Panc1 (cell line): ENCODE data around the gene ZNF521. TPM values are rescaled to one million over a fixed set of nuclear protein-coding genes. Genes with fewer than 3 reads are reported as not detected.

Experiments used
- ATAC-seq: fragments of 200-7000 bp; cut with Tn5 transposase; 2 replicates; pipeline ENCODE4 v1.9.1; 2020; ENCODE audit warnings: mild to moderate bottlenecking, moderate library complexity
- BruUV-seq: library from RNA; stranded (reverse); fragments of 400-500 nt; replicated peaks from 2 replicates; lab custom pipeline; 2021; lab: Mats Ljungman, UMichigan
- CTCF ChIA-PET: fragments of 300-600 bp; sonication (Branson Sonifier 250); formaldehyde crosslinking; loops from one replicate; lab custom pipeline; 2022; ENCODE audit warnings: antibody characterized with exemption; lab: Charles Lee
- POLR2A ChIA-PET: fragments of 300-600 bp; sonication (Branson Sonifier 250); formaldehyde crosslinking; loops from one replicate; lab custom pipeline; 2022; ENCODE audit warnings: antibody characterized with exemption; lab: Charles Lee
- DNase-seq: peaks from one replicate; pipeline ENCODE4 v3.0.0-alpha.2; 2010; ENCODE audit warnings: low read depth, low spot score
- H3K27ac ChIP-seq: 2 replicates; pipeline ENCODE4 v1.5.1; 2011; ENCODE audit warnings: mild to moderate bottlenecking, low read length, inconsistent platforms
- H3K27me3 ChIP-seq: fragments of 200-500 bp; sonication (Bioruptor generic); 2 replicates; pipeline ENCODE4 v1.6.0; 2014; ENCODE audit warnings: low read length, inconsistent platforms; ENCODE audit not compliant: control insufficient read depth, insufficient read depth
- H3K36me3 ChIP-seq: fragments of 200-500 bp; sonication (Bioruptor generic); 2 replicates; pipeline ENCODE4 v1.5.1; 2014; ENCODE audit warnings: inconsistent platforms, mild to moderate bottlenecking, low read length, moderate library complexity; ENCODE audit not compliant: control insufficient read depth, insufficient read depth
- H3K4me1 ChIP-seq: 2 replicates; pipeline ENCODE4 v1.5.1; 2011; ENCODE audit warnings: inconsistent platforms, mild to moderate bottlenecking, low read length, moderate library complexity; ENCODE audit not compliant: control insufficient read depth, insufficient read depth
- H3K4me3 ChIP-seq, 2 experiments: 2 replicates each; pipeline ENCODE4 v1.5.1; 2011 to 2012; ENCODE audit warnings: low read depth in 2 of 2, low read length in 2 of 2, mild to moderate bottlenecking in 2 of 2, inconsistent platforms in 1 of 2, moderate library complexity in 1 of 2
- H3K9me3 ChIP-seq: fragments of 200-500 bp; sonication (Bioruptor generic); 2 replicates; pipeline ENCODE4 v1.5.1; 2014; ENCODE audit warnings: low read depth, mild to moderate bottlenecking, inconsistent platforms, low read length, moderate library complexity; ENCODE audit not compliant: control insufficient read depth, insufficient read depth
- POLR2AphosphoS5 ChIP-seq: IDR thresholded peaks from 2 replicates; pipeline ENCODE4 v1.6.1; 2012; ENCODE audit warnings: mild to moderate bottlenecking, low read depth, low read length, moderate library complexity
- SIN3A ChIP-seq: IDR thresholded peaks from 2 replicates; pipeline ENCODE4 v1.6.1; 2012; ENCODE audit warnings: low read depth, mild to moderate bottlenecking, low read length, moderate library complexity, borderline replicate concordance; ENCODE audit not compliant: insufficient read depth
- TCF7L2 ChIP-seq: IDR thresholded peaks from 2 replicates; pipeline ENCODE4 v1.6.1; 2011; ENCODE audit warnings: mild to moderate bottlenecking, low read depth, low read length, inconsistent platforms
- in situ Hi-C: cut with HindIII; loops from 2 replicates; pipeline ENCODE4 v1.10.0; 2016; ENCODE audit warnings: low sequenced_read_pairs, low pct_unique_long_range_greater_than_20kb
- intact Hi-C: fragments of 100-400 bp; cut with micrococcal nuclease; formaldehyde crosslinking; loops from one replicate; pipeline ENCODE4 v1.10.0; 2022; ENCODE audit not compliant: unreplicated experiment
- total RNA-seq: library from RNA; stranded (reverse); gene quantifications from one replicate; pipeline ENCODE4 v1.2.1, GENCODE V29; 2021; ENCODE audit not compliant: unreplicated experiment
- TF ChIP-seq, protein P1 (sequence below): fragments of 450-650 bp; IDR thresholded peaks from 2 replicates; pipeline ENCODE4 v1.5.1; 2017; ENCODE audit warnings: mild to moderate bottlenecking
- TF ChIP-seq, protein P2 (sequence below), 2 experiments: IDR thresholded peaks; 2 replicates each; pipeline ENCODE4 v1.6.1; 2011 to 2012; ENCODE audit warnings: low read depth in 2 of 2, control low read depth in 1 of 2, low read length in 1 of 2, mild to moderate bottlenecking in 1 of 2, moderate library complexity in 1 of 2; ENCODE audit not compliant: insufficient read depth in 1 of 2

ZNF521 gene
- total RNA-seq, 1 experiment from 2014 or later, result 0.15 TPM

DNA sequence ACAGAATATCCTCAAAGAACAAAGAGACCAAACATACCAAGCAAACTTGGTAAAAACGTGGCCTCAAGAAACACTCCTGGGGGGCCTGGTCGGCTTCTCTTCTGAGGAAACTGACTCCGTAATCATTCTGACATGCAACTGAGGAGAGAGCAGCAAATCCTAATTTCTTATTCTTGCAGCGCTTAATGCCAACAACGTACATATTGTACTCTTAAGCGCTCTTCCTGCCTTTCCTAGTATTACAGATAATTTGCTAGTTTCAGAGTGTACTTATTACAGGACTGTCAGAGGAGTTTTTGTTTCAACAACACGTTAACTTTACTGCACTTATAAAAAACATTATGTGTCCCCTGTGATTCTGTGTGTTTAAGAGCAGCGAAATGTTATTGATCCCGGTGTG lies 64.9 kb downstream of the ZNF521 start:
- Histone ChIP-seq H3K4me1 (no peaks in the 10 kb centered on the region), H3K27ac (no peak overlapping the region)

DNA sequence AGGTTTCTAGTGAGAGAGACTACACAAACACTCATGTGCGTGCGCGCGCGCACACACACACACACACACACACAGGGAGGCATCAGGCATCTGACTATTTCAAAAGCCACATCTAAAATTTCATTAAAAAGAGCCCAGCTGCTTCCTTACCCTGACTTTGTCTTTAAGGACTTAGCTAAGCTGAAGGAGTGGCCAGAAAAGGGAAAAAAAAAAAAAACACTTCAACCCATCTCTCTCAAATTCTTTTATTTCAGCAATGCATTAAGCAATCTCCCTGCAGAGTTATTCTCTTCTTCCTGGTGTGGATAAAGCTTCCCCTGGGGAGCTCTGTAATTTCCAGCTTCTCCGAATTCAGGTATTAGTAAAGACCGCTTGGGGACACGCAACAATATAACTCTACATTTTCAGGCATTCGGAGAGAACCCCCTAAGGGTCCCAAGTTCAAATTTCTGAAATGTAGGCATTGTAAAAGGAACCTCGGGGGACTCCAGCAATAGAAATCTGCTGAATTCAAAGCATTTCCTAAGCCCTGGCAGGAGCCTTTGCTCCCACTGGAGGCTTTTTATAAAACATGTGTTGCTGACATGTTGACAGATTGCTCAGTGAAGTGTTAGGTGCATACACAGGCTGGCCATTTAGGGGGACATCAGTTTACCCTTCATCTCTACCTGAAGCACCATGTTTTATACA lies 67.0 kb downstream of the ZNF521 start:
- Histone ChIP-seq H3K4me1 (no peaks in the 10 kb centered on the region), H3K36me3 (no peaks in the 10 kb centered on the region), H3K4me3 (no peak overlapping the region), H3K9me3 (no peaks in the 10 kb centered on the region), H3K27me3 (peaks cover 4% of the 10 kb centered on the region; the same call in 1 of the 2 replicates), H3K27ac (no peak overlapping the region)
- TF ChIP-seq POLR2AphosphoS5, result no peak
- TF ChIP-seq, protein P1, sequence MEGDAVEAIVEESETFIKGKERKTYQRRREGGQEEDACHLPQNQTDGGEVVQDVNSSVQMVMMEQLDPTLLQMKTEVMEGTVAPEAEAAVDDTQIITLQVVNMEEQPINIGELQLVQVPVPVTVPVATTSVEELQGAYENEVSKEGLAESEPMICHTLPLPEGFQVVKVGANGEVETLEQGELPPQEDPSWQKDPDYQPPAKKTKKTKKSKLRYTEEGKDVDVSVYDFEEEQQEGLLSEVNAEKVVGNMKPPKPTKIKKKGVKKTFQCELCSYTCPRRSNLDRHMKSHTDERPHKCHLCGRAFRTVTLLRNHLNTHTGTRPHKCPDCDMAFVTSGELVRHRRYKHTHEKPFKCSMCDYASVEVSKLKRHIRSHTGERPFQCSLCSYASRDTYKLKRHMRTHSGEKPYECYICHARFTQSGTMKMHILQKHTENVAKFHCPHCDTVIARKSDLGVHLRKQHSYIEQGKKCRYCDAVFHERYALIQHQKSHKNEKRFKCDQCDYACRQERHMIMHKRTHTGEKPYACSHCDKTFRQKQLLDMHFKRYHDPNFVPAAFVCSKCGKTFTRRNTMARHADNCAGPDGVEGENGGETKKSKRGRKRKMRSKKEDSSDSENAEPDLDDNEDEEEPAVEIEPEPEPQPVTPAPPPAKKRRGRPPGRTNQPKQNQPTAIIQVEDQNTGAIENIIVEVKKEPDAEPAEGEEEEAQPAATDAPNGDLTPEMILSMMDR, result no peak
- TF ChIP-seq, protein P2, sequence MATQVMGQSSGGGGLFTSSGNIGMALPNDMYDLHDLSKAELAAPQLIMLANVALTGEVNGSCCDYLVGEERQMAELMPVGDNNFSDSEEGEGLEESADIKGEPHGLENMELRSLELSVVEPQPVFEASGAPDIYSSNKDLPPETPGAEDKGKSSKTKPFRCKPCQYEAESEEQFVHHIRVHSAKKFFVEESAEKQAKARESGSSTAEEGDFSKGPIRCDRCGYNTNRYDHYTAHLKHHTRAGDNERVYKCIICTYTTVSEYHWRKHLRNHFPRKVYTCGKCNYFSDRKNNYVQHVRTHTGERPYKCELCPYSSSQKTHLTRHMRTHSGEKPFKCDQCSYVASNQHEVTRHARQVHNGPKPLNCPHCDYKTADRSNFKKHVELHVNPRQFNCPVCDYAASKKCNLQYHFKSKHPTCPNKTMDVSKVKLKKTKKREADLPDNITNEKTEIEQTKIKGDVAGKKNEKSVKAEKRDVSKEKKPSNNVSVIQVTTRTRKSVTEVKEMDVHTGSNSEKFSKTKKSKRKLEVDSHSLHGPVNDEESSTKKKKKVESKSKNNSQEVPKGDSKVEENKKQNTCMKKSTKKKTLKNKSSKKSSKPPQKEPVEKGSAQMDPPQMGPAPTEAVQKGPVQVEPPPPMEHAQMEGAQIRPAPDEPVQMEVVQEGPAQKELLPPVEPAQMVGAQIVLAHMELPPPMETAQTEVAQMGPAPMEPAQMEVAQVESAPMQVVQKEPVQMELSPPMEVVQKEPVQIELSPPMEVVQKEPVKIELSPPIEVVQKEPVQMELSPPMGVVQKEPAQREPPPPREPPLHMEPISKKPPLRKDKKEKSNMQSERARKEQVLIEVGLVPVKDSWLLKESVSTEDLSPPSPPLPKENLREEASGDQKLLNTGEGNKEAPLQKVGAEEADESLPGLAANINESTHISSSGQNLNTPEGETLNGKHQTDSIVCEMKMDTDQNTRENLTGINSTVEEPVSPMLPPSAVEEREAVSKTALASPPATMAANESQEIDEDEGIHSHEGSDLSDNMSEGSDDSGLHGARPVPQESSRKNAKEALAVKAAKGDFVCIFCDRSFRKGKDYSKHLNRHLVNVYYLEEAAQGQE (IDR thresholded peaks at IDR 0.05; ENCODE audit: insufficient read depth in 1 of 2, low read depth in 2 of 2, low read length in 1 of 2), result no peak
- no peak for TF ChIP-seq TCF7L2
- TF ChIP-seq SIN3A, result no peak
- ATAC-seq, result no peak
- in situ Hi-C loops (no loop called here), intact Hi-C loops (no loop called here)
- ChIA-PET CTCF (no interaction called here), POLR2A (no interaction called here)
- DNase-seq, result no peak
- BruUV-seq, result no TSS peak

More for the DNA sequence above, 64.9 kb downstream of the ZNF521 start:
- CTCF ChIA-PET, result no interaction called here
- TF ChIP-seq, protein P1, result no peak
- no peak for TF ChIP-seq TCF7L2
- TF ChIP-seq POLR2AphosphoS5, result no peak
- TF ChIP-seq, protein P2 (IDR thresholded peaks at IDR 0.05; ENCODE audit: insufficient read depth in 1 of 2, low read depth in 2 of 2, low read length in 1 of 2), result no peak
- TF ChIP-seq SIN3A, result no peak
- peaks cover 4% of the 10 kb centered on the region; the same call in 1 of the 2 replicates for H3K27me3 ChIP-seq
- no peaks in the 10 kb centered on the region for H3K36me3 ChIP-seq
- in situ Hi-C loops, result no loop called here
- DNase-seq (no peak), ATAC-seq (no peak)
- POLR2A ChIA-PET, result no interaction called here
- BruUV-seq, result no TSS peak
- H3K4me3 ChIP-seq, result no peak overlapping the region
- no peaks in the 10 kb centered on the region for H3K9me3 ChIP-seq
- intact Hi-C loops, result no loop called here
